Activated CD4-positive, alpha-beta T cell treated with anti-CD3 and anti-CD28 coated beads, Interleukin-2, amount 50 U/mL, for 1 hour (primary cell): ENCODE results near the gene ATP10B.

Source experiments
- DNase-seq: peaks from one replicate; pipeline ENCODE4 v3.0.0-alpha.2; 2020

Gene ATP10B

DNA sequence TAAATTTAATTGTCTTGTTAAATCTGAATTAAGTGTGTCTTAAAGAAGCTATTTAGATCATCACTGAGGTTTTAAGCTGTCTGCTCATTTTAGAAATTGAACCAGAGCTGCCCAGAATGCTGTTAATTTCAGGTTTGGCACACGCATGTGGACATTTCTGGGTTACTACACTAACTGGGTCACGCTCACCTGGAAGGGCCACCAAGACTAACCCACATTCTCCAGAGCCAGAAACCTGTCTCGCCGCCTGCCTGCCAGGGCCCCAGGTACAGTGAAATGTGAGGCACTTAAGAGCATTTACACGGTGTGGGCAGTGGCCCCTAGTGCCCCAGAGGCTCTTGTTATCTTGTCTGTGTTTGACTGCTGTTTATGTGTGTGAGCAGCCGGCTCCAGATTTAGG is 46.6 kb downstream of the ATP10B start:
- no peak for DNase-seq

DNA sequence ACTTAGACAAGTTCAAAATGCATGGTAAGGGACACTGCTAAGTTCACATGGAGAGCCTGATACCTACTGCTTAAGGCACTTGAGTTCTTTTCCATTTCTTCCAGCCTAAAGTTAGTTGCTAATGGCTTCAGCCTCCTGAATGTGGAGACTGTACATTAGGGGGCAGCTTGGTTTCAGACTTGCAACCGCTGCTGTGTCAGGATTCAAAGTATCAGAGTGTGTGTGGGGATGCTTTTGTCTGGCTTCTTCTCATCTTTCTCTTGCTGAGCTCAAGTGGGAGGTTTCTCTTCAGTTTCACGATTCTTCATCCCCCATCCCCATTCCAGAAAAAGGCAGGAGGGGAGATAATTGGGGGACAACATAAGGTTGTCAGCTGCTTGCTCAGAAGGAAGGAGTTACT is 49.4 kb downstream of the ATP10B start:
- DNase-seq: no peak

DNA sequence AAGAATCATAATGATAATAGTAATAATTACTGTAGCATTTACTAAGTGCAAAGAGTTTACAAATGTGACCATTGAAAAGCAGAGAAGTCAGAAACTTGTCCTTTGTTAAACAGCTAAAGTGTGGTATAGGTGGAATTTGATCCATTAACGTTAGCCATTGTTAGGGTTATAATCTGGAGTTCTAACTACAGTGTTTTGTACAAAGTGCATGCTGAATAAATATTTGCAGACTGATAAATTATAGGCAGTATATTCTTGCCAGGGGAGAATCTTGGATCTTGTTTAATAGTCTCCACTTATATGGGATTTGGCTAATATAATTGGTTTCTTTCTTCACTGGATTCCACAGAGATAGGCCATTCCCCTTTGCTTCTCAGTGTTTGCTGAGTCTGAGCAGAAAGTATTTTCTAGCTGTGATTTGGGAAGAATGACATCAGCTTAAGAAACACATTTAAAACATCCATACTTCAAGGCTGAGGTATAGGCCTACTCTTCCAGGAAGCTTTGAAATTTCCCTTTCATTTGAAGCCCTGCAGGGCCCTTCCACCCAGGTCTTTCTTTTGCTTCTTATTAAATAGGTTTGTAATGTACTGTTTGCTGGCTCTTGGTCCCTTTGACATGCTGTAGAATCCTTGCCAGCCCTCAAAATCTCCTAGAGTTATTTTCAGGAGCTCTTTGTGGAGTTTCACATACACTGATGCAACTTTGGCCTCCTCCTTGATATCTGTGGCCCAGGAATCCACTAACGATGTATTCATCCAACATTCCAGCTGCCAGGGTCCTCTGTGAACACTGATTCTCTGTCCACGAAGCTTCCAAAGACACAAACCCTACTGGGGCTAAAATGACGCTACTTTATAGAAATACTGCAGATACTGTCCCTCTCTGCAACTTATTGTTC is 51.4 kb downstream of the ATP10B start:
- no peak for DNase-seq

DNA sequence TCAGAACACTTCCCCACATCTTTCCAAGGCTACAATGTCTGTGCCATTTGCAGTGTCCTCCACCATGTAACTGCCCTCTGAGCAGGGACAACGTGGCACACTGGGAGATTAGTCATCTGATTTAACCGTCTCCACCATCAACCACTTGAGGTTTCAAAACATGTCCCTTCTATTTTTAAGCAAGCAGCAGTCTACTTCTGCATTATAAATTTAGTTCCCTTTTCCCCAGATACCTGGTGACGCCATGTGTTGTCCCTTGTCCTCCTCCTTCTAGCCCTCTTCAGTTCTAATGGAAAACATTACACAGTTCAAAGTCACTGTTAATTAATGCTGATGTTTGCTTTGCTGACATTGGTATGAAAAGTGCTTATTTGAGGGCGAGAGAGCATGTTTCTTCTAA is 52.8 kb downstream of the ATP10B start:
- DNase-seq: no peak

DNA sequence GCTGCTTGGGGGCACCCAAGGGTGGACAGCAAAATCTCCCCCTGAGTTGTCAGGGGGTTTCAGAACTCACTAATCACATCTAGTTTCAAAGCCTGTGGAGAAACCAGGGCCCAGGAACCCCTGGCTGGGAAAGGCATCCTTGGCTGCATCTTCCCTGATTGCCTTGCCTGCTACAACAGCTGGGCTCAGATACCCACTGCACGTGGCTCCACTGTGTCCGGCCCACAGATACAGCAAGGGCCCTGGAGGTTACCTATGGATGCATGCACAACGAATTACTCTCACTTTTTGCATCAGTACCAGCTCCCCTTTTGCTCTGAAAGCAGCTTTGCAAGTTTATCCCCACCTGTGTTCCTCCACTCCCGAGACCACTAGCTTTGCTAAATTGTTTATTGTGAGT is 55.0 kb downstream of the ATP10B start:
- DNase-seq: no peak

DNA sequence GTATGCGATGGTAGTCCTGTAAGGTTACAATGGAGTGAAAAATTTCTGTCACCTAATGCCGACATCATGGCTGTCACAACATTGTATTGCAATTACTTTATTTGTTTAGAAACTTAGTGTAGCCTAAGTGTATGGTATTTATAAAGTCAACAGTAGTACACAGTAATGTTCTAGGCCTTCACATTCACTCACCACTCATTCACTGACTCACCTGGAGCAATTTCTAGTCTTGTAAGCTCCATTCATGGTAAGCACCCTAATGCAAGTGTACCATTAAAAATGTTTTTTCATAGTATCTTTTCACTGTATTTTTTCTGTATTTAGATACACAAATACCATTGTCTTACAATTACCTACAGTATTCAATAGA is 58.5 kb downstream of the ATP10B start:
- no peak for DNase-seq

DNA sequence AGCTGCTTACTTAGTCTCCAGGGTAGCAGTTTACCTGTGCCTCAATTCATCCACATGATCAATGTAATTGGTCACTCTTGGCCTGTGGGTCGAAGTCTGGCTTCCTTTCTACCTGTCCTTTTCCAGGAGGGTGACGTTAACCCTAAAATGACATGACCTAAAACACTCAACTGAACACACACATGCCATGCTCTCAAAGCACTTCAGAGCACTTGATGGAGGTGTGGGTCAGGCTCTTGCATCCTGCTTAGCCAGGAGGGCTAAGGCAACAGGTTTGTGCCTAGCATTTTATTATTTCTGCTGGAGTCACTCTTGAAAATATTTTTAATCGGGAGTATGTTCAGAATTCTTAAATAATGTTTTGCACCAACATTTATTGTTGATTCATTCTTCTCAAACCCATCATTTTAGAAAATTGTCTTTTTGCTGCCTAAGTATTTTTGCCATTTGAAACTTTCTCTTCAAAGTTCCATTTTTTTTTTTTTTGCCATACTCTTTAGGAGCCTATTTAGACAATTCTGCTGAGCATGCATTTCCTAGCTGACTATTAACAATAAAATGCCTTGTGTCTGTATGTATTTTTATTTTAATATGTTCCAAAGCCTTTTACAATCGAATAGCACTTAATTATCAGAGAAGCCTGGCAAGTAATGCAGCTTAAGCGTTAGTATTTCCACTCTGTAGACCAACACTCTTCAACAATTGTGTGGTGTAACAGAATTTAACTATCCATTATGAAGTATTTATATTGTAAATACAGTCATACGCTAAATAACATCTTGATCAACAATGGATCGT is 59.1 kb downstream of the ATP10B start:
- DNase-seq: no peak

DNA sequence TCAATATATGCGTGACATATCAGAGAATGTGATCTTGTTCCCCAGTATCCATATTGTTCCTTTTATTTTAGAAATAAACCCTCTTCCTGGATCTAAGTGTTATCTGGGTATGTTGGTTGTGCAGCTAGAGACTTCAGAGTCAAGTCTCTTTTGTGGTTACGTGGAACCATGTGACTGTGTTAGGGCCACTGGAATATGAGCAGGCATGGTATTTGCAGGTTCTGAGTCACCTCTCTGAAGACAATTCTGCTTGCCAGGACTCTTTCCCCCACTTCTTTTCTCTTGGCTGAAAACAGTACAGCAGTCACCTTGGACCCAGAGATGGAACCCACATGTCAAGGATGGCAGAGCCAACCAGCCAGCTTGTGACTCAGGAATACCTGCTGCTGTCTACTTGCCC is 59.7 kb downstream of the ATP10B start:
- no peak for DNase-seq

DNA sequence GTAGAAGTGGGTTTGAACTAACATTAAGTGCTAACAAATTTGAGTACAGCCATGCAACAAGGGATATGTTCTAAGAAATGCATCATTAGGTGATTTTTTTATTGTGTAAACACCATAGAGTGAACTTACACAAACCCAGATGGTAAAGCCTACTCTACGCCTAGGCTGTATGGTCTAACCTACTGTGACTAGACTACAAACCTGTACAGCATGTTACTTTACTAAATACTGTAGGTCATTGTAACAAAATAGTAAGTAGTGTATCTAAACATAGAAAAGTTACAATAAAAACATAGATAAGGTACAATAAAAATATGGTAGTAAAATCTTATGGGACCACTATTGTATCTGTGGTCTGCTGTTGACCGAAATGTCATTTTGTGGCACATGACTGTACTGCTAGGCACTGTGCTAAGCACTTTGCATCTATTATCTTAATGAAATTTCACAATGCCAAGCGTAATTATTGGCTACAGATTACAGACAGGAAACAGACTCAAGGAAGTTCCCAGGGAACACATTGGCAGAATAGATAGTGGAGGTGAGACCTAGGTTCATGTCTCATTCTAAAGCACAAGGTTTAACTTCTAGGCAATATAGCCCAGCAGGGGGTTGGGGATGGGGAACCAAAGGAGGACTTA is 62.7 kb downstream of the ATP10B start:
- DNase-seq: no peak

DNA sequence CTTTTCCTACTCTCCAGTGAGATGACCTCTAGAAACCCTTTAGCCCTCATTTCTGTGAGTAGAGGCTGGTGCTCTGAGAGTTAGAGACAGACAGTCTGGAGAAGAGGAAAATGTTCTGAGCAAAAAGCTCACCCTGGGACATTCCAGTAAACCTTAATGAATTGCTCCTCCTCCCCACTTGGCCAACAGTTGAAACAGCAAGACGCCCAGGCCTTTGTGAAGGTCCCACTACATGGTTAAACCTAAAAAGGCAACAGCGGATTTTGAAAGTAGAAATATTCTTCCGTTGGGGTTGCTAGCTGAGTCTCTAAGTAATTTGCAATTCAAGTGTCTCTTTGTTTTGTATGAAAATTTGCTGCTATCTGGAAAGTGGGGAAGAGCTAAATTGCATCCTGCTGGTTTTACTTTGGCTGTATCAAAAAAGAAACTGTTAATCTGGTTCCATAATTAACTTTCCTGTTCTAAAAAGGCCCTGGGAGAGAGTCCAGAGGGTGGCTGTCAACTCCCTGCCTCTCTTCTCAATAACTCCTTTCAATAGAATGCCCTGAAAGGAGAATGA is 63.8 kb downstream of the ATP10B start:
- no peak for DNase-seq

DNA sequence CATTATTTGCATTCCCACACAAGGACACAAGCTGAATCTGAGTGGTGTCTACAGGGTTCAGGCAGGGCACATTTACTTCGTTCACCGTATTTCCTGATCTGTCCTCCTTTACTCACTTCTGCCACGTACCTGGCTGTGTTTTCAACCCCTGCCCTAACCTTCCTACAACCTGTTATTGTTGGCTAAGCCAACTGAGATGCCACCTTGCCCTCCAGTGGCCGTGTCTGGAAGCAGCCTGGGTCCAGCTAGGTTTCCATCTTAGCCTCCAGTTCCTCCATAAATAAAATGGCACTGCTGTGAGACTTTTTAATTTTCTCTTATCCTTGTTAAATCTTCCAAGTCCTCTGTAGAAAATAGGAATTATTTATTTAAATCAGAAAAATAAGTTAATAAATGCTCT is 64.8 kb downstream of the ATP10B start:
- DNase-seq: peak; percentile 6

DNA sequence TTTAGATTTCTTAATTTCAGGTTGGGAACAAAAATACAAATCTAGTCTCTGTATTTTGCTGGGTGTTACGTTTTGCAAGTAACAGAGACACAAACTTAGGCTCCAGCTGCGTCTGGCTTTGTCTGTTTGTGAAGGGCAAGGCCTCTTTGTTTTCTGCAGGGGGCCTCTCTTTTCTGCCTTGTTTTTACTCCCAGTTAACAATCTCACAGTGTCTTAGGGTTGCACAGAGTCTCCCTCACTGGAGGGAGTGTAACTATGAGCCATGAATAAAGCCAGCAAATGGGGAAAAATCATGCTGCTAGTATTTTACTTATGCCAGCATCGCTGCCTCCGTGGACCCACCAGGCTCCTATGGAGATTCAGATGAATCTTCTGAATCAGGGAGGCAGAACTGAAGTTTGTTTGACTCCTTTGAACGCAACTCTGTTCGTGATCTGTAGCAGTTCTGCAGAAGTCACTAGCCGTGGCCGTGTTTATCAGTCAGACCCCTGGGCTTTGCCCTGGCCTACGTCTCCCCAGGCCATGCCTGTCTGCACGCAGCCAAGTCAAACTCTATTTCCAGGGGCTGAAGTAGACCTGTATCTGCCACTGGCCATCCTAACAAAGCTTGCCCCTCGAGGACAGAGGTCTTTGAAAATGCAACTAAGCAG is 77.2 kb downstream of the ATP10B start:
- no peak for DNase-seq

DNA sequence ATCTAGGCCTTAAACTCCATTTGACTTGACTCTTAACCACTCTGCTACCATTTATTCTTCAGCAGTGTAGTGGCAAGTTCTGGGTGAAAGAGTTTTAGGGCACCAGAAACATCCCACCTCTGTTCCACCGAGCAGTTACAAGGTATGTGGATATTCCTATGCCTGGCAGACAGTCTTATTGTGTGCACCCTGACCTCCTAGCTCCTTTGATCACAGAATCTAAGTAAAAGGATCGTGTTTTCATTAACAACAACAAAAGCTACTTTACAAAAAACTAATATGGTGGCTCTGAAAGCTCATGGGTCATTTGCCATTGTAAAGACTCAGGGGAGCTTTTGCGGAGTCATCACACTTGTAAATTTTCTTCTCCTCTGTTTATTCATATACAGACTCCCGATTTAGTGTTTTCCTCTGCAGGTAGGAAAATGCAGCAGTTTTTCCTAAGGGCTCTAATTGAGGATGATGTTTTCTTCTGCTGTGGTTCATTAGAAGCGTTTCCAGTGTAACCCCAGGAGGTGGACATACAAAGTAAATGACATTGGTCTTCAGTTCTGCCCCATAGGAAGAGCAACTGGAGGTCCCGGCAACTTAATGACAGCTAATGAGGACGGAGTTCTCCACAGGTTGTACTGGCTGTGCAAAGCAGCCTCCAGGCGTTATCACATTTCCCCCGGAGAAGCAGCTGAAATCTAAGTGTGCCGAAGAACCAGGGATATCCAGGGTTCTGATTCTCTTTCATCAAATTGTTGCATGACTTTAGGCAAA is 78.2 kb downstream of the ATP10B start:
- DNase-seq: no peak

DNA sequence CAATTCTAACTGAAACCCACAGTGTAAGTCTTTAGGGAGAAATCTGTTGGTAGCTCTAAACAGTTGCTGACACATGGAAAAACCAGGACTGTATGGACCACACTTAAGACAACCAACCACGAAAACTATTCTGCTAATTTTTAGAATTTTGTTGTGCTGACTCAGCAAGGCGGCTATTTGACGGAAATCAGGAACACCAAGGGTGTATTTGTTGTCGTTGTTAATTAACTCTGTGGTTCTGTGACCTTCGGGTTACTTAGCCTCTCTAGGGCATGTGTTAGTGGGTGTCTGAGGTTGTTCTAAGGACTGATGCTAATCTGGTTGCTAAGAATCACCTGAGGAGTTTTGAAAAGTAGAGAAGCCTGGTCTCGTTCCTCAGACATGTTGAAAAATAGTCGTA is 79.2 kb downstream of the ATP10B start:
- DNase-seq: no peak

DNA sequence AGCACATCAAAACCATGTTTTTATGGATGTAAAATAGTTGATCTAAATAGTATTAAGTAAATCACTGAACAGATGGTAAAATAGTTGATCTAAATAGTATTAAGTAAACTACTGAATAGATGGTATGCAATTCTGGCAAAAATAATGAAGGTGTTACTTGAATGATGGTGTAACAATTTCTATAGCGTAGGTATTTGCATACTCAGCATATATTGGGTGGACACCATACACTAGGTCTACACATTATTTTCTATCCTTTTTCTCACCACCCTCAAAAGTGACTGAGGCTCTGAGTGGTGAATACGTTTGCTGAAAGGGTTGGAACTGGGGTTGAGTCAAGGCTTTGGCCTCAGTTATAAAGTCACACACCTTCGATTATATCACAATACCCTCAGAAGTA is 81.3 kb downstream of the ATP10B start:
- no peak for DNase-seq

DNA sequence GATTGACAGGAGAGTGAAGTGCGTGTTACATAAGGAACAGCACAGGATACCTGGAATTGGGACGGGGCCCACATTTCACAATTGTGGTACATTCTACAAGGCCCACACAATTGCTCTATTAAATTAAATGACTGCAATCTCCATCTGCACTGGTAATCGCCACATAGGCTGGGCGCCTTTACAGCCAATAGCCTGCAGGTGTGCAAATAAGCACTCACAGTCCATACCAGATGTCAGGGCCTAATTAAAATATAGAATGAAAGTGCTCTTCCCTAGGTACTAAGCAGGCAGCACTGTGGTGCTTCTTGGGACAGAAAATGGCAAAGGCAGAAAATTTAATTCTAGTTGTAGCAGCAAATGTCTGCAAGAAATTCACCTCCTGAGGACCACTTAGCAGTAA is 82.7 kb downstream of the ATP10B start:
- DNase-seq: no peak

DNA sequence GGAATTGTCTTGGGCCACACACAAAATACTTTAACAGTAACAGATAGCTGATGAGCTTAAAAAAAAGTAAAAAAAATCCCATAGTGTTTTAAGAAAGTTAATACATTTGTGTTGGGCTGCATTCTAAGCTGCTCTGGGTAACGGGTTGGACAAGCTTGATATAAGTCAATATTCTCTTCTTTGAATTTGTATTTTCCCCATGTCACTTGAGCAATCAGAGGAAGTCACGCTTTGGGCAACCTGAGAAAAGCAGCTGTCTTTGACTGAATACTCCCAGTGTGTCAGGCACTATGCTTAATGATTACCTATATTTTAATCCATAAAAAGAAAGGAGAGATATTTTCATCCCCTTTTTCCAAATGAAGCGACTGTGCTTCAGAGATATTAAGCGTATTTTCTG is 84.9 kb downstream of the ATP10B start:
- DNase-seq: no peak

DNA sequence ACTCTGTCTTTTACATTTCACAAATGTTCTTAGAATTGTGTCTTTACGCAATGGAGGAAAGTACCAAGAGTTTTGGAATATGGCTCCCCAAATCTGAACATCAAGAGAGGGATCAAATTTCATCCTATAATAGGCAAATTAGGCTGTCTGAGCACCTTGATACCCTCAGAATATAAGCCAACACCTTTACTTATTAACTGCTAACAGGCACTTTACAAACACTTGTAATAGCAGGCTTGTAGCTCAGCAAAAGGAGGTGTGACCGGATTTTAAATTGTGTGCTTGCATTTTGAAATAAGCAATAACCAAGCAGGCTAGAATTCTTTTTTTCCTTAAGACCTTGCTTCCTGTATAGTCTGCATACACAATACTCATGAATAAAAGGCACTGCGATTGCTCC is 92.0 kb downstream of the ATP10B start:
- no peak for DNase-seq

DNA sequence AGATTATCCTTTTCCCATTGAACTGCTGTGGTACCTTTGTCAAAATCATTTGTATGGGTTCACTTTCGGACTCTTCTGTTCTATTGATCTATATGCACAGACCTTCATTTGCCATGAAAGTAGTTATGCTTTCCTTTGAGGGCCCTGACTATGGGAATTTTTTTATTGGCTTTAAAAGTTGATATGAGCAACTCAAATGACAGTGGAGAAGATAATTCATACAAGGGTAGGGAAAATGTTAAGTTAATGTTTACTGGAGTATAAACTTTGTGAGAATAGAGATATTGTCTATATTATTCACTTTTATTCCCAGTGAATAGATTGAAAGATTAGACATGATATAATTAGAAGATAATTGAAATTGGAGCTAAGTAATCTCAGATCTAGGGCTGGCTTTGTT is 94.8 kb downstream of the ATP10B start:
- no peak for DNase-seq

DNA sequence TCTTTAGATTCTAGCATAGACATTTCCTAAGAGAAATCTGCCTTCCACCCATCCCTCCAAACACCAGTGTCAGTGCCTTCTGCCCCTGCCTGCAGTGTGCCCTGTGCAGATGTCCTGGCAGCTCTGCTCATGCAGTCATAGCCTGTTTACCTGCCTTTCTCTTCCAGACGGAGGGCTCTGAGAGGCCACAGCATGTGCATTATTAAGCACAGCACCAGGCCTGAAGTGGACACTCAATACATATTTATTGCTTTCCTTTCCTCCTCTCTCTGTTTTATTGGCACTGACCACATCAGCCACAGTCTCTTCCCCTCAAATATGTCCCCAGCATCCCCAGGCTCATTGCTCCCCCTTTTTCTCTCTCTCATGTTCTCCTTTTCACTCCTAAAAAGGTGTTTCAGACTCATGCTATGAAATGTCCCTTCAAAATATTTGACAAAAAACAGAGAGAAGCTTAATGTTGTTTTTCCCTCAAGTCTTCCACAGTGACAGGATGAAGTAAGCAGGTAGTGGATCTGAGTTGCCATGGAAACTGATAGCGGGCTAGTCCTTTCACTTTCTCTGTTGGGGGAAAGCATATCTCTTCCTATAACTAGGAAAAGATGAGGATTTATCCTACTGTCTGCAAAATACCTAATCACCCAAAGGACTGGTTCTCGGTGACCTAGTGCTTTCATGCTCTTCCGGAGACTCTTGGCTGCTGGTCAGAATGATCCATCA is 100.9 kb downstream of the ATP10B start:
- no peak for DNase-seq

DNA sequence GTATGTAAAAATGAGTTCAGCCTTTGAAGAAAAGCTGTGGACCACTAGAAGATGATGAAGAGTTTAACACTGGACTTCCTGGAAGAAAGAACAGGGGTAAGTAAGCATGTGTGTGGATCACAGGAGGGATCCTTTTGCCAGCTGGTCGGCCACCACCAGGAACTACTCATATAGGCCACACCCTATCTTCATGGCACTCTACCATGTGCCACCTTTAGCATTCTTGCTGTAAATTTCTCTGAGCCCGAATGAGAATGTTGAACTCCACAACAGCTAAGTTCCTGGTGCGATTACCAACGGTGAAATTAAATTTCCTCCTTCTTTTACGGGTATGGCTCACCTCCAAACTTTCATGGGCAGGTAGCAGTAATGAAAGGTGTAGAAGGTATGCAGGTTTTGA is 102.3 kb downstream of the ATP10B start:
- no peak for DNase-seq

DNA sequence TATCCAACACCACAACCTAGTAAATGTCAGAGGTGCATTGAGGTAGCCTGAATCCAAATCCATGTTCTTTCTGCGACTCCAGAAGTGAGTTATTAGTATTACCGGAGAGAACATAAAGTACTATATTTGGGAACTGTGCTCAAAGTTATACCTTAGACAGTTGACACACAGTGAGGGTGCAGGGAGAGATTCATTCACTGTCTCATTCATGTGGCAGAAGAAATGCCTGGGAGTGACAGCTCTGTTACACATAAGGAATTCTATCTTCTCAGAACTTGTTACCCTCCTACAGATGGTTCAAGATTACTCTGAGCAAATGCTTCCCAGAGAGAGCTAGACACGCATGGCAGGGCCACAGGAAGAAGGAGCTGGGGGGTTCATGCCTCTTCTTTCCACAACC is 103.0 kb downstream of the ATP10B start:
- no peak for DNase-seq
